ENCODE data around the gene ENDOV.

ENDOV gene

DNA sequence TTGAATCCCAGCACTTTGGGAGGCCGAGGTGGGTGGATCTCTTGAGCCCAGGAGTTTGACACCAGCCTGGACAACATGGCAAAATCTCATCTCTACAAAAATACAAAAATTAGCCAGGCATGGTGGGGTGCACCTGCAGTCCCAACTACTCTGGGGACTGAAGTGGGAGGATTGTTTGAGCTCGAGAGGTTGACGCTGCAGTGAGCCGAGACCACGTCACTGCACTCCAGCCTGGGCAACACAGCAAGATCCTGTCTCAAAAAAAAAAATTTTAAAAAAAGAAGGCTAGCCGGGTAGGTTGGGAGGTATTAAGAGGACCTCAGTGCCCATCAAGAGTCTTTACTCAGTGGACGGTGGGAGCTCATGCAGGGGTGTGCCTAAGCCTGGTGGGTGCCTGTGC, 65.3 kb downstream of the ENDOV start:
- POLR2A ChIA-PET: no interaction called here

DNA sequence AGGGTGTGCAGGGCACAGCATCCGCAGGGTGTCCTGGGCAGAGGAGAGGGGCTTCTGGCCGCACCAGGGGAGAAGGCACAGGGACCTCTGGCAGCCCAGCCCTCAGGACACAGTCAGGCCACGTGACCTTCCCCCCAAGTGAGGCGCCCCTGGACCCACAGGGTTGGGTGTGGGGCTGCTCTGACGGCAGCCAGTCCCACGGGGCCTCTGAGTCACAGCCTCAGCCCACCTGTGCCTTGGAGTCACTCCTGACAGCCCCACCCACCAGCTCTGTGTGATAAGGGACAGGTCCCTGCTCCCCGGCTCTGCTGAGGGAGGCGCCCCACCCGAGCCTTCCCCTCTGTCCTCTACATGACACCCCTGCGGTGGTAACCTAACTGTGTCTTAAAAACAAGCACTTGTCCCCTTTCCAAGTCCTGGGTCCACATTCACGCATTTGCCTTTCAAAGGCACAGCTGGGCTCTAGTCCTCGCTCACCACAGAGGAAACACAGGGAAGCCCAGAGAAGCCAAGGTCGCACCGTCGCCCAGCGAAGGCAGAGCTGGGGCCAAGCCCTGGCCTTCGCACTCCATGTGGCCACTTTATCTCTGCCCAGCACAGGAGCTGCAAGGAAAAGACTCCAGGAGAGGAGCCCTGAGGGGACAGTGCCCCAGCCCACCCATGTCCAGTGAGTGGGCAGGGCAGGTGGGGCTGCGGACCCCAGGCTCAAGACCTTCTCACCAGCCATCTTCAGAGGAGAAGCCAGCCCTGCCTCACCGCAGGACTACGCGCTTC, 66.5 kb downstream of the ENDOV start:
- DNase-seq (ENCODE audit: low read depth, low spot score): no peak
- CTCF ChIA-PET: interaction anchor here (1.1 to 2.4 kb wide), 2 partner anchors 17 to 147 kb away, joined by 3 to 5 read pairs; no protein-coding TSS in a partner anchor
- POLR2A ChIA-PET: no interaction called here

More for the DNA sequence above, 65.3 kb downstream of the ENDOV start:
- TF ChIP-seq, protein P1, sequence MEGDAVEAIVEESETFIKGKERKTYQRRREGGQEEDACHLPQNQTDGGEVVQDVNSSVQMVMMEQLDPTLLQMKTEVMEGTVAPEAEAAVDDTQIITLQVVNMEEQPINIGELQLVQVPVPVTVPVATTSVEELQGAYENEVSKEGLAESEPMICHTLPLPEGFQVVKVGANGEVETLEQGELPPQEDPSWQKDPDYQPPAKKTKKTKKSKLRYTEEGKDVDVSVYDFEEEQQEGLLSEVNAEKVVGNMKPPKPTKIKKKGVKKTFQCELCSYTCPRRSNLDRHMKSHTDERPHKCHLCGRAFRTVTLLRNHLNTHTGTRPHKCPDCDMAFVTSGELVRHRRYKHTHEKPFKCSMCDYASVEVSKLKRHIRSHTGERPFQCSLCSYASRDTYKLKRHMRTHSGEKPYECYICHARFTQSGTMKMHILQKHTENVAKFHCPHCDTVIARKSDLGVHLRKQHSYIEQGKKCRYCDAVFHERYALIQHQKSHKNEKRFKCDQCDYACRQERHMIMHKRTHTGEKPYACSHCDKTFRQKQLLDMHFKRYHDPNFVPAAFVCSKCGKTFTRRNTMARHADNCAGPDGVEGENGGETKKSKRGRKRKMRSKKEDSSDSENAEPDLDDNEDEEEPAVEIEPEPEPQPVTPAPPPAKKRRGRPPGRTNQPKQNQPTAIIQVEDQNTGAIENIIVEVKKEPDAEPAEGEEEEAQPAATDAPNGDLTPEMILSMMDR (IDR thresholded peaks at IDR 0.05; ENCODE audit: insufficient read depth, low read length, missing control alignments): no peak
- H3K4me3 ChIP-seq (ENCODE audit: low read depth, low read length): no peak overlapping the region
- CTCF ChIA-PET: interaction anchor here (0.8 to 1.1 kb wide), 2 partner anchors 96 to 149 kb away, joined by 3 to 5 read pairs; no protein-coding TSS in a partner anchor
- no peak for DNase-seq (ENCODE audit: low read depth, low spot score)

DNA sequence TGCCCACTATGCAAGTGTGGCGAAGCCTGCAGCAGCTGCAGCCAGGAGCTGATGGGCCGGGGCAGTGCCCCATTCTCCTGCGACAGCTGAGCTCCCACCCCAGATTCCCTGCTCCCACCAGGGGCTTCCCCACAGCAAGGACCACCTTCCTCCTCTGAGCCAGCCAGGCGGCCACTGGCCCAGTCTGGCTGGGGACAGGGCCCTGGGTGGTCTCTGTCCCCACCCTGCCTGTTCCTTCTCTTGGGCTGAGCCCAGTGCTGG, 67.0 kb downstream of the ENDOV start:
- TF ChIP-seq, protein P1 (IDR thresholded peaks at IDR 0.05; ENCODE audit: insufficient read depth, low read length, missing control alignments): no peak
- ChIA-PET CTCF (interaction anchor here (2.4 kb wide), 1 partner anchor 16 kb away, joined by 5 read pairs; no protein-coding TSS in a partner anchor), POLR2A (no interaction called here)
- DNase-seq (ENCODE audit: low read depth, low spot score): no peak
- no peak overlapping the region for H3K4me3 ChIP-seq (ENCODE audit: low read depth, low read length)

More for the DNA sequence above, 66.5 kb downstream of the ENDOV start:
- H3K4me3 ChIP-seq (ENCODE audit: low read depth, low read length): no peak overlapping the region
- TF ChIP-seq, protein P1 (IDR thresholded peaks at IDR 0.05; ENCODE audit: insufficient read depth, low read length, missing control alignments): no peak

DNA sequence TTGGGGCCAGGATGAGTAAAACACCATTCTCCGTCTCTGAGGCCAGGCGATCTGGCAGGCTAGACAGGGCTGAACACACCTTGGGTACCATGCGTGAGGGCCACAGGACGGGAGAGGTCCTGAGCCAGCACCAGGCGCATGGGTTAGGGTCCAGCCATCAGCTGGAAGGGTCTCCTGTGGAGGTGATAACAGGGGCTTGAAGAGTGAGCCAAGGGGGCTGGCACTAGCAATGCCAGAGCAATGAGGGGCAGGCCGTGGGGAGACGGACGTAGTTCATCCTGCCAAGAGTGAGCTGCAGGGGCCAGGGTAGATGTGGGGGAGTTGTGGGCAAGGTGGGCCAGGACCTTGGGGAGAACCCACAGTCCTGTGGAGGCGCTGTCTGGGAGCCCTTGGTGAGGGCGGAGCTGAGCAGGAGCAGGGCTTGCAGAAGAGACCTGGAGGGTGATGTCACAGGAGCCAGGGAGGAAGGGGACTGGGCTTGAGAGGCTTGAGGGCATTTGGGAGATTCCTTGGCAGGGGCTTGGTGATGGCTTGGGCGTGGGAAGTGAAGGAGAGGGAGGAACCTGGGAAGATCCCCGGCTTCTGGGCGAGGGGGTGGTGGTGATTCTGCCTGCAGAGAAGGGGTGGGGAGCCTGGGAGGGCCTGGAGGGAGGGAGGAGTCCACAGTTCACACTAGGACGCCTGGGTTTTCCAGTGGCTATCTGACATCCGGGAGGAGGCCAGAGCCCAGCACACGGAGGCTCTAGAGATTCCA, 67.8 kb downstream of the ENDOV start:
- TF ChIP-seq, protein P1 (IDR thresholded peaks at IDR 0.05; ENCODE audit: insufficient read depth, low read length, missing control alignments): no peak
- ChIA-PET CTCF (interaction anchor here (1.1 to 2.4 kb wide), 3 partner anchors 14 to 93 kb away, joined by 3 to 5 read pairs (median 3); no protein-coding TSS in a partner anchor), POLR2A (no interaction called here)
- no peak overlapping the region for H3K4me3 ChIP-seq (ENCODE audit: low read depth, low read length)
- DNase-seq (ENCODE audit: low read depth, low spot score): no peak

DNA sequence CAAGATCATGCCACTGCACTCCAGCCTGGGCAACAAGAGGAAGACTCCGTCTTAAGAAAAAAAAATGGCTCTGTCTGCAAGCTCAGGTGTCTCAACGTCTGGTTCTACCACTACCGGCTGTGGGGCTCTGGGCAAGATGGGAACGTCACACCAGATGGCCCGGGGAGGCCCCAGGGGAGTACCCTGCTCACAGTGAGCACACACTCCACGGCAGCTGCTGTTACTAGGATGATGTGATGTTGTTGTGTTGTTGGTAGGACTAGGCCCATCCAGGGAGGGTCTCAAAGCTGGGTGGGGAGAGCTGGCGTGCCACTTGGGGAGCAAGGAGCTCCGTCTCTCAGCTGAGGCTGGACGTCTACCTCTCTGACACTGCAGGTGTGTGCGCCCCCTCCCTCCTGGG, 70.9 kb downstream of the ENDOV start:
- CTCF ChIA-PET: no interaction called here
- H3K4me3 ChIP-seq (ENCODE audit: low read depth, low read length): no peak overlapping the region
- POLR2A ChIA-PET: no interaction called here
- no peak for DNase-seq (ENCODE audit: low read depth, low spot score)
- TF ChIP-seq, protein P1 (IDR thresholded peaks at IDR 0.05; ENCODE audit: insufficient read depth, low read length, missing control alignments): no peak

DNA sequence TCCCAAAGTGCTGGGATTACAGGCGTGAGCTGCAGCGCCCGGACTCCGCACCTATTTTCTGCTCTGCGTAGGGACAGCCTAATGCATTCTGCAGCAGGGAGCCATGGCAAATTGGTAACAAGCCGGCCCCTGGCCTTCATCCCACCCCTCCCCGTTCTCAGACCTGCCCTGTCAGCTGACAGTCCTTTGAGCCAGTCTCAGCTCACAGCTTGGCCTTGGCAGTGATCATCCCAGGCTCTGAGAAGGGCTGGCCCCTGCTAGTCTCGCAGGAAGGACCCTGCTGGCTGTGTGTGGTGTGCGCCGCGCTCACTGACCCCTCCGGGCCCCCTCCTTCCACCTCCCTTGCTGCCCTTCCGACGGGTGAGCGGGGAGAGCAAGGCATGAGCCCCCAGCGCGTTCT, 71.7 kb downstream of the ENDOV start:
- no peak overlapping the region for H3K4me3 ChIP-seq (ENCODE audit: low read depth, low read length)
- ChIA-PET CTCF (interaction anchor here (1.4 kb wide), 1 partner anchor 90 kb away, joined by 3 read pairs; no protein-coding TSS in a partner anchor), POLR2A (no interaction called here)
- DNase-seq (ENCODE audit: low read depth, low spot score): no peak
- TF ChIP-seq, protein P1 (IDR thresholded peaks at IDR 0.05; ENCODE audit: insufficient read depth, low read length, missing control alignments): no peak

All from AG04449 (cell line).